GM12874 (cell line): Measurements from ENCODE around the gene ZFAND3.

Experiments used
- CTCF ChIP-seq: IDR thresholded peaks from 2 replicates; pipeline ENCODE4 v1.5.1; 2011; ENCODE audit warnings: low read depth, mild to moderate bottlenecking, control low read depth, low read length, moderate library complexity; ENCODE audit not compliant: insufficient read depth

The ZFAND3 gene

GRCh38 chr6:38055203-38055589 is 235.7 kb downstream of the ZFAND3 start:
- TF ChIP-seq CTCF: no peak

- TF ChIP-seq CTCF: no peak
Measured at GRCh38 chr6:38056361-38056760, 236.8 kb downstream of the ZFAND3 start.

GRCh38 chr6:38057994-38058393 is 238.5 kb downstream of the ZFAND3 start:
- TF ChIP-seq CTCF: no peak

GRCh38 chr6:38062066-38062465 is 242.5 kb downstream of the ZFAND3 start:
- no peak for TF ChIP-seq CTCF

GRCh38 chr6:38063973-38064372 is 244.4 kb downstream of the ZFAND3 start:
- TF ChIP-seq CTCF: no peak

- TF ChIP-seq CTCF: no peak
Measured at GRCh38 chr6:38064431-38064830, 244.9 kb downstream of the ZFAND3 start.

- no peak for TF ChIP-seq CTCF
Measured at GRCh38 chr6:38065734-38066305, 246.3 kb downstream of the ZFAND3 start.
